ENCODE measurements around the gene LEPR.
"Not testable (repeated sequence)": the region's sequence is repeated elsewhere in the genome, so short reads cannot be mapped to it uniquely, and the experiment has no call there.

LEPR gene

GRCh38 chr1:65440915-65441314 lies 20.4 kb downstream of the LEPR start:
- DNase-seq, result no peak

GRCh38 chr1:65441464-65441863 lies 21.0 kb downstream of the LEPR start:
- DNase-seq, result no peak

- no peak for DNase-seq
These were observed 22.0 kb downstream of the LEPR start for GRCh38 chr1:65442442-65442841.

- no peak for DNase-seq
These were observed 23.2 kb downstream of the LEPR start for GRCh38 chr1:65443647-65444046.

- DNase-seq, result no peak
These were observed 23.7 kb downstream of the LEPR start for GRCh38 chr1:65444128-65444640.

- DNase-seq, result no peak
These were observed 25.4 kb downstream of the LEPR start for GRCh38 chr1:65445837-65446236.

GRCh38 chr1:65449214-65449823 lies 28.9 kb downstream of the LEPR start:
- no peak for DNase-seq

GRCh38 chr1:65455678-65456077 lies 35.2 kb downstream of the LEPR start:
- DNase-seq, result not testable (repeated sequence)

- DNase-seq, result no peak
These were observed 36.0 kb downstream of the LEPR start for GRCh38 chr1:65456481-65456880.

GRCh38 chr1:65457868-65458267 lies 37.4 kb downstream of the LEPR start:
- DNase-seq, result no peak

- DNase-seq, result no peak
These were observed 38.4 kb downstream of the LEPR start for GRCh38 chr1:65458730-65459396.

GRCh38 chr1:65459397-65459768 lies 38.9 kb downstream of the LEPR start:
- DNase-seq, result no peak

GRCh38 chr1:65465837-65466236 lies 45.4 kb downstream of the LEPR start:
- DNase-seq, result not testable (repeated sequence)

- DNase-seq, result no peak
These were observed 47.1 kb downstream of the LEPR start for GRCh38 chr1:65467536-65467935.

- DNase-seq, result no peak
These were observed 48.8 kb downstream of the LEPR start for GRCh38 chr1:65469126-65469888.

GRCh38 chr1:65469889-65470340 lies 49.4 kb downstream of the LEPR start:
- DNase-seq, result no peak
